Mammary epithelial cell (primary cell): ENCODE measurements around the gene CHKA.

Experiments
- CTCF ChIP-seq, 2 donors: IDR thresholded peaks in 1 of 2; conservative IDR thresholded peaks in 1 of 2; 2 replicates each; pipeline ENCODE4 v1.5.1; 2011 to 2012; ENCODE audit warnings: inconsistent platforms in 2 of 2, low read length in 2 of 2, mild to moderate bottlenecking in 2 of 2, control low read depth in 1 of 2, low read depth in 1 of 2; ENCODE audit not compliant: insufficient read depth in 1 of 2; ENCODE audit errors: extremely low read depth in 1 of 2
- EZH2 ChIP-seq: IDR thresholded peaks from 2 replicates; pipeline ENCODE4 v1.6.1; 2012; ENCODE audit warnings: low read length, inconsistent platforms, borderline replicate concordance

DNA sequence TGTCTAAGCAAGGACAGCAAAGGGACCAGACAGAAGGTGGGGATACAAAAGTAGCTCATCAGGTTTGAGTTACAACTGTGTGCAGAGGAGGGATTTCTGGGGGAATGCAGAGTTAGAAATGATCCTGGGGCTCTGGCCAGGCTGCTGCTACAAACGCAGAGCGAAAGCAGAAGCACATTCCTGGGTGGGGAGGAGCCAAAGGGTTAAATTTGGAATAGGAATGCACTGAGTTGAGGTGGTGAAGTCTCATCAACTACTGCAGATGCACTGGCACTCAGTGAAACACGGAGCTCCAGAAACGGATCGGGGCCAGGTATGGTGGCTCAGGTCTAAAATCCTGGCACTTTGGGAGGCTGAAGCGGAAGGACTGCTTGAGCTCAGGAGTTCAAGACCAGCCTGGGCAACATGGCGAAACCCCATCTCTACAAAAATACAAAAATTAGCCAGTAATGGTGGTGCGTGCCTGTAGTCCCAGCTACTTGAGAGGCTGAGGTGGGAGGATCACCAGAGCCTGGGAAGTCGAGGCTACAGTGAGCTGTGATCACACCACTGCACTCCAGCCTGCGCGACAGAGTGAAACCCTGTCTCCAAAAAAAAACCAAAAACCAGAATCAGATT is 3.2 kb downstream of the CHKA start:
- TF ChIP-seq CTCF (conservative IDR thresholded peaks at IDR 0.05 in 1 of 2, IDR thresholded peaks at IDR 0.05 in 1 of 2; ENCODE audit: extremely low read depth in 1 of 2, insufficient read depth in 1 of 2, low read depth in 1 of 2, low read length in 2 of 2) (no peak), EZH2 (no peak)
